Activated naive CD8-positive, alpha-beta T cell (primary cell): ENCODE measurements around the gene KLHL8.

Experiments
- H3K27ac Mint-ChIP-seq: one replicate; pipeline ENCODE4 v1.8.0; 2021; ENCODE audit warnings: mixed read lengths
- H3K27me3 Mint-ChIP-seq: one replicate; pipeline ENCODE4 v1.8.0; 2021; ENCODE audit warnings: mixed read lengths
- H3K36me3 Mint-ChIP-seq: one replicate; pipeline ENCODE4 v1.8.0; 2021; ENCODE audit warnings: mixed read lengths
- H3K4me1 Mint-ChIP-seq: one replicate; pipeline ENCODE4 v1.8.0; 2021; ENCODE audit warnings: low read depth, mixed read lengths
- H3K4me3 Mint-ChIP-seq: one replicate; pipeline ENCODE4 v1.8.0; 2021; ENCODE audit warnings: mild to moderate bottlenecking, mixed read lengths
- H3K9me3 Mint-ChIP-seq: one replicate; pipeline ENCODE4 v1.8.0; 2021; ENCODE audit warnings: low read depth, mixed read lengths

The KLHL8 gene

DNA sequence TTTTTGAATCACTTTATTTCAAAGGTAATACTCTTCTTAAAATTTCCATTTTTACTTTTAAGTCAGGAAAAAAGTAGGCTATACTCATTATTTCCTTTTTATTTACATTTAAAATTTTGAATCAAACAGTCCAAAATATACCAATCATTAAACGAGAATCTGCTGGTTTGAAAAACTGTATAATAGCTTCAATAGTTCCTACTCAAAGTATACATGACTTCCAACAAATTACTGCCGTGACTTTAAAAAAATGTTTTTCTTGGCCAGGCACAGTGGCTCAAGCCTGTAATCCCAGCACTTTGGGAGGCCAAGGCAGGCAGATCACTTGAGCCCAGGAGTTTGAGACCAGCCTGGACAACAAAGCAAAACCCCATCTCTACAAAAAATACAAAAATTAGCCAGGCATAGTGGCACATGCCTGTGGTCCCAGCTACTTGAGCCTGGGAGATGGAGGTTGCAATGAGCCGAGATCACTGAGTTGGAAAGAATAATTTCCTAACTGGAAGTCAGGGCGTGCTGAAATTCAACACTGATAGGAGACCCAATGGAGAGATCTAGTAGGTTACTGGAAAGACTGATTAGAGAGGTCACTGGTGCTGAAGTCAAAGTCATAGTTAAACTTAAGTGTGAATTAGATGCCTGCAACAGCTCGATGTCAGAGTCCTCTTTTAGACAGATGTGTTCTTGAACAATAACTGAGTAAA lies 9.0 kb downstream of the KLHL8 start:
- H3K4me1 Mint-ChIP-seq, result peaks cover 28% of the 10 kb centered on the region

DNA sequence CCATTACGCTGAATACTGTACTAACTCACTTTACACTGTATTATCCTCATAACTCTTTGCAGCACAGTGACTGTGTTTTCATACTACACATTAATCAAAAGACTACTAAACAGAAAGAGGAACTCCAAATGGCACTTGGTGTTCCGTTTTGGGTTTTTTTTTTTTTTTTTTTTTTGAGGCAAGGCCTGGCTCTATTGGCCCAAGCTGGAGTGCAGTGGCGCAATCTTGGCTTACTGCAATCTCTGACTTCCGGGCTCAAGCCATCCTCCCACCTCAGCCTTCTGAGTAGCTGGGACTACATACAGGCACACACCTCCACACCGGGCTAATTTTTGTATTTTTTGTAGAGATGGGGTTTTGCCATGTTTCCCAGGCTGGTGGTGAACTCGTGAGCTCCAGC lies 10.7 kb downstream of the KLHL8 start:
- Mint-ChIP-seq H3K4me3 (no peak overlapping the region), H3K4me1 (peaks cover 28% of the 10 kb centered on the region)

More for the DNA sequence above, 9.0 kb downstream of the KLHL8 start:
- Mint-ChIP-seq H3K27ac (no peak overlapping the region), H3K27me3 (no peaks in the 10 kb centered on the region), H3K4me3 (no peak overlapping the region), H3K36me3 (no peaks in the 10 kb centered on the region), H3K9me3 (no peaks in the 10 kb centered on the region)

DNA sequence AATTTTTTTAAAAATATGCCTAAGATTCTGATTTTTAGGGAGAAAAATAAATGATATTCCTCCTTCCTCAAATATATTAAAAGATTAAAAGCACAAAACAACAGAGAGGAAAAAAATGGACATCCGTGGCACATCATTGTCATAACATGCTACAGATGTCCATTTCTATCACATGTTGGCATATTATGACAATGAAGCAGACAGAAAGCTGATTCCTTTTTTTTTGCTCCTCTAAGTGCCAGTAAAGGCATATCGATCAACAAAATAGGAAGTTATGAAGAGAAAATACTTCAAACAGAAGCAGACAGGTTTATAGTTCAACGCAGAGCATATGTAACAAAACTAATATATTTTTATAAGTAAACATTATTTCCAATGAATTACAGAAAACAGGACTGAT lies 11.2 kb downstream of the KLHL8 start:
- H3K36me3 Mint-ChIP-seq, result peaks cover 8% of the 10 kb centered on the region
- peak overlapping the region; percentile 35 for H3K4me3 Mint-ChIP-seq
- peaks cover 31% of the 10 kb centered on the region for H3K4me1 Mint-ChIP-seq
- H3K27ac Mint-ChIP-seq, result no peak overlapping the region
- no peaks in the 10 kb centered on the region for H3K9me3 Mint-ChIP-seq
- no peaks in the 10 kb centered on the region for H3K27me3 Mint-ChIP-seq

More for the DNA sequence above, 10.7 kb downstream of the KLHL8 start:
- Mint-ChIP-seq H3K27ac (peak overlapping the region; percentile 28), H3K27me3 (no peaks in the 10 kb centered on the region), H3K9me3 (no peaks in the 10 kb centered on the region), H3K36me3 (peaks cover 4% of the 10 kb centered on the region)

DNA sequence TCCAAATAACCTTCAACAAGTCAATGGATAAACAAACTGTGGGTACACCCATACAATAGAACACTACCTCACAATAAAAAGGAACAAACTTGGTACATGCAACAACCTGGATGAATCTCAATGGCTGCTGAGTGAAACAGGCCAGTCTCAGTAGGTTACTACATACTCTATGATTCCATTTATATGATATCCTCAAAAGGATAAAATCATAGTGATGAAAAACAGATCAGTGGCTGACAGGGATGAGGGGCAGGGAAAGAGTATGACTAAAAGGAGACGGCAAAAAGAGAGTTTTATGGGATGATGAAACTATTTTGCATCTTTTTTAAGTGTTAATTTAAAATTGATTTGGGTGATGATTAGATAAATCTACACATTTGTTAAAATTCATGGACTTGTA lies 15.9 kb downstream of the KLHL8 start:
- Mint-ChIP-seq H3K27ac (no peak overlapping the region), H3K9me3 (peaks cover 5% of the 10 kb centered on the region), H3K27me3 (no peaks in the 10 kb centered on the region), H3K4me3 (no peak overlapping the region), H3K4me1 (peaks cover 19% of the 10 kb centered on the region), H3K36me3 (peaks cover 21% of the 10 kb centered on the region)

DNA sequence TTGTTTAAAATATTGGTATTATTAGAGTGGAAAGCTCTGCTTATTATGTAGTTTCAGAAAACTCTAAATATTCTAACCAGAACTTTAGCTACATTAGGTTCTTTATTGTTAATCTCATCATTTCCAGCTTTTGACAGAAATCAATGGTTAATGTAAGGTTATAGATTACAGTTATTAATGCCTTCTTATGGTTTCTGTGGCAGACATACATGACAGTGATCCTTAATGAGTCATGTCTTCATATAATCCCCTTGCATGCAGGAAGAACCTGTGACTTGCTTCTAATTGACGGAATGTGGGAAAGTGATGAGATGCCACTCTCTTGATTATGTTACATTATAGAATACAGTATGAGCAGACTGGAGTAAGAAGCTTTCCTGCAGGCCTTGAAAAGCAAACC lies 23.5 kb downstream of the KLHL8 start:
- Mint-ChIP-seq H3K27ac (no peak overlapping the region), H3K27me3 (no peaks in the 10 kb centered on the region), H3K36me3 (peaks cover 16% of the 10 kb centered on the region), H3K9me3 (no peaks in the 10 kb centered on the region), H3K4me1 (peaks cover 41% of the 10 kb centered on the region), H3K4me3 (no peak overlapping the region)

DNA sequence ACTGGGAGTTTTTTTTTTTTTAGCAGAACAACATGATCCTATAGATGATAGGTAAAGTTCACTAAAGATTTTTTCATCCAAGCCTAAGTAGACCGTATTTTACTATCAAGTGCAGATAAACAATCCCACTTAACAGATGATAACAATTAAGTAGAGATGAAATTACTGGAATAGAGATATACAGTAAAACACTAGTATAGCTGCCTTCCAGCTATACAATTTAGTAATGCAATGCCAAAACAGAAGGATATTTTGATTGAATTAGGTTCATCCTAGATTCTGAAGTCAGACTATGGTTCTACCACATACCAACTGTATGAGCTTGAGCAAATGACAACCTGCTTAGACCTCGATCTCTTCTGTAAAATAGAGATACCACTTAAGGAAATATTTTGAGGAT lies 24.3 kb downstream of the KLHL8 start:
- peaks cover 20% of the 10 kb centered on the region for H3K36me3 Mint-ChIP-seq
- no peaks in the 10 kb centered on the region for H3K27me3 Mint-ChIP-seq
- no peak overlapping the region for H3K27ac Mint-ChIP-seq

DNA sequence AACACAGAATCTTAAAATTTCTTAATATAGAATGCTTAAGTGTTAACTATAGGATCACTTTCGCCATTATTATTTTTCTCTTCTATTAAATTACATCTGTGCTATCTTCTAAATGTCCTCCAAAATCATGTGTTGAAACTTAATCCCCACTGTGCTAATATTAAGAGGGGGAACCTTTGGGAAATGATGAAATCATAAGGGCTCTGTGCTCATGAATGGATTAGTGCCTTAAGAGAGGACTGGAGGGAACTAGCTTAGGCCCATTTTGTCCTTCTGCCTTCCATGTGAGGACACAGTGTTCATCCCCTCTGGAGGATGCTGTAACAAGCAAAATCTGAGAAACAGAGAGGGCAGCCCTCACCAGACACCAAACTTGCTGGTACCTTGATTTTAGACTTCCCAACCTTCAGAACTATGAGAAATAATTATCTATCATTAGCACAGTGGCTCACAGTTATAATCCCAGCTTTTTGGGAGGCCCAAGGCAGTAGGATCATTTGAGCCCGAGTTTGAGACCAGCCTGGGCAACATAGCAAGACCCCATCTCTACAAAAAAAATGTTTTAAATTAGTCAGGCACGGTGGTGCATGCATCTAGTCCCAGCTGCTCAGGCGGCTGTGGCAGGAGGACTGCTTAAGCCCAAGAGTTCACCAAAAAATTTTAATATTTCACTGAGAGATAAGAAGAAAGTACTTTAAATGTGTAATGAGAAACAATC lies 26.3 kb downstream of the KLHL8 start:
- Mint-ChIP-seq H3K27me3 (no peaks in the 10 kb centered on the region), H3K9me3 (no peaks in the 10 kb centered on the region), H3K4me1 (peaks cover 32% of the 10 kb centered on the region), H3K36me3 (peaks cover 16% of the 10 kb centered on the region), H3K4me3 (no peak overlapping the region), H3K27ac (no peak overlapping the region)

More for the DNA sequence above, 24.3 kb downstream of the KLHL8 start:
- Mint-ChIP-seq H3K4me3 (no peak overlapping the region), H3K4me1 (peaks cover 38% of the 10 kb centered on the region), H3K9me3 (no peaks in the 10 kb centered on the region)

DNA sequence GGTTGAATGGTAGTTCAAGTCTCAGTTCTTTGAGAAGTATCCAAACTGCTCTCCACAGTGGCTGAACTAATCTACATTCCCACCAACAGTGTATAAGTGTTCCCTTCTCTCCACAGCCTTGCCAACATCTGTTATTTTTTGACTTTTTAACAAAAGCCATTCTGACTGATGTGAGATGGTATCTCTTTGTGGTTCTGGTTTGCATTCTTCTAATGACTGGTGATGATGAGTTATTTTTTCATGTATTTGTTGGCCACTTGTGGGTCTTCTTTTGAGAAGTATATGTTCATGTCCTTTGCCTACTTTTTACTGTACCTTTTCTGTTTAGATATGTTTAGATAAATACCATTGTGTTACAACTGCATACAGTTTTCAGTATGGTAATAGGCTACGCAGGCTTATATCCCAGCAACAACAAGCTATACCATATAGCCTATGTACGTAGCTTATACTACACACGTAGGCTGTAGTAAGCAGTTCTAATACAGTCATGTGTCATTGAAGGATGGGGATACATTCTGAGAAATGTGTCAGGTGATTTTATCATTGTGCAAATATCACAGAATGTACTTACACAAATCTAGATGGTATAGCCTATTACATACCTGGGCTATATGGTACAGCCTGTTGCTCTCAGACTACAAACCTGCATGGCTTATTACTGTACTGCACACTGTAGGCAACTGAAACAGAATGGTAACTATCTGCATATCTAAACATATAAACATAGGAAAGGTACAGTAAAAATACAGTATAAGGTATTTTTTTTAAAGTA lies 28.1 kb downstream of the KLHL8 start:
- H3K27me3 Mint-ChIP-seq, result no peaks in the 10 kb centered on the region
- no peak overlapping the region for H3K4me3 Mint-ChIP-seq
- no peak overlapping the region for H3K27ac Mint-ChIP-seq
- H3K9me3 Mint-ChIP-seq, result no peaks in the 10 kb centered on the region
- peaks cover 16% of the 10 kb centered on the region for H3K36me3 Mint-ChIP-seq
- H3K4me1 Mint-ChIP-seq, result peaks cover 20% of the 10 kb centered on the region

DNA sequence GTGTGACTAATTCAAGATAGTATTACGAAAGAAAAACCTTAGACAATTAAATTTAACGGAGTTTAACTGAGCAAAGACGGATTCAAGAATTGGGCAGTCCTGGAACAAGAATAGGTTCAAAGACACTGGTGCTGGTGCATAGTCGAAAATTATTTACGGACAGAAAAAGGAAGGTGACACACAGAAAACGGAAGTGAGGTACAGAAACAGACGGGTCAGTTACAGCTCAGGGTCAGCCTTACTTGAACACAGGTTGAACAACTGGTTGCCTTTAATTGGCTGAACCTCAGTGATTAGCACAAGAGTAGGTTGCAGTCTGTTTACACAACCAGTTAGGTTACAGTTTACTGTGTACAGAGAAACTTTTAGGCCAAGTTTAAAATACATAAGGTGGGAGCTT lies 31.5 kb downstream of the KLHL8 start:
- peaks cover 13% of the 10 kb centered on the region for H3K36me3 Mint-ChIP-seq
- no peaks in the 10 kb centered on the region for H3K27me3 Mint-ChIP-seq
- no peak overlapping the region for H3K27ac Mint-ChIP-seq
- H3K4me1 Mint-ChIP-seq, result peaks cover 3% of the 10 kb centered on the region
- no peaks in the 10 kb centered on the region for H3K9me3 Mint-ChIP-seq
- no peak overlapping the region for H3K4me3 Mint-ChIP-seq

DNA sequence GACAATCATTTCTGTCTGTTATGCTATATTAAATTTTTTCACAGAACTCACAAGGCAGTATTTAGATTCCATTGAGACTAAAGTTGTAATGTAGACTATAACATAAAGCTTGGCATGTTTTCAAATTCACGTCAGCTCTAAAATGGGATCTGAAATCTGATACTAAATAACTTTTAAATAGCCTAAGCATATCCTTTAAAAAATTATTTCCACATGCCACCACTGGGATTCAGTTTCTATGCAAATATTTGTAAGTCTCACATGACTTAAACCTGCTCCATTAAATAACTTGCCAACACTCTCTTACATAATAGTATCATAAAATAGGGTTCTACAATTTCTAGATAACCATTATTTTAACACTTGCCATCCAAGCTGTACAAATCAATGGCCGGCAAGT lies 32.4 kb downstream of the KLHL8 start:
- H3K4me1 Mint-ChIP-seq, result peaks cover 2% of the 10 kb centered on the region
- H3K4me3 Mint-ChIP-seq, result no peak overlapping the region
- H3K27ac Mint-ChIP-seq, result no peak overlapping the region
- H3K36me3 Mint-ChIP-seq, result peaks cover 13% of the 10 kb centered on the region
- H3K9me3 Mint-ChIP-seq, result no peaks in the 10 kb centered on the region
- no peaks in the 10 kb centered on the region for H3K27me3 Mint-ChIP-seq

DNA sequence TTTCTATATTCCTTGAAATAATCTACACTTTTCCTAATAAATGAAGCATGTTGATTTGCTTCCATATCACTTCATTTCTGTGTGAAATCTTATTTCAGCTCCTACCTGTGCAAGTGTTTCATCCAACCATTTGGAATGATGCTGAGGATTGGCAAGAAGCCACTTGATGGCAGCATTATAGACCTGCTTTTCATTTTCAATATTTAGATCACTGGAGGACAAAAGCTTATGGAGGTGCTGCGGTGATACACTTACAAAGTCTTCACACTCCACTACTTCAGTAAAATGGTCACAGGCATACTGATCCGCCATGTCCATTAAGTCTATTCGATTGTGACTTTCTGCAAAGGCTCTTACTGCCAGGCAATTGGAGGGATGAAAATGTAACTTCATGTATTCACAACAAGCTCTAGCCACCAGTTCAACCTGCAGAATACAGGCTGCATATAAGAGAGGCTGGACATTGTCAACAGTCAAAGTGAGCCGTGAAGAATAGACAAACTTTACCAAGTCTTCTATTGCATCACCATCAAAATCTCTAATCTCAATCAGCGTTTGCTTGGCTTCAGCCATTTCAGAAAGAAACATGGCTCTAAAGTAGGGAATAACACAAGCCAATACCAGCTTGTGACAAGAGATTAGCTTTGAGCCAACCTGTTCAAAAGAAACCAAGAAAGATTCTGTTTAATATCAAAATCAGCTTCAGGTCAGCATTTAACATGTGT lies 35.1 kb downstream of the KLHL8 start:
- no peaks in the 10 kb centered on the region for H3K27me3 Mint-ChIP-seq
- H3K9me3 Mint-ChIP-seq, result no peaks in the 10 kb centered on the region
- peaks cover 7% of the 10 kb centered on the region for H3K36me3 Mint-ChIP-seq
- H3K27ac Mint-ChIP-seq, result no peak overlapping the region
- H3K4me3 Mint-ChIP-seq, result no peak overlapping the region
- no peaks in the 10 kb centered on the region for H3K4me1 Mint-ChIP-seq

DNA sequence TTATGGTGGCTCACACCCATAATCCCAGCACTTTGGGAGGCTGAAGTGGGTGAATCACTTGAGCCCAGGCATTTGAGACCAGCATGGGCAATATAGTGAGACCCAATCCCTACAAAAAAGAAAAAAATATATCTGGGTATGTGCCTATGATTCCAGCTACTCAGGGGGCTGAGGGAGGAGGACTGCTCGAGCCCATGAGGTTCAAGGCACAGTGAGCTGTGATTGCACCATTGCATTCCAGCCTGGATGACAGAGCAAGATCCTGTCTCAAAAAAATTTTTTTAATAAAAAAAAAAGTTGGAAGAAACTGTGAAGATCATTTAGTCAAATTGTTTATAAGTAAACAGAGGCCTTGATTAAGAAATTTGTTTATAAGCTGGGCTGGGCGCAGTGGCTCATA lies 39.7 kb downstream of the KLHL8 start:
- no peaks in the 10 kb centered on the region for H3K27me3 Mint-ChIP-seq
- peaks cover 19% of the 10 kb centered on the region for H3K36me3 Mint-ChIP-seq
- H3K4me3 Mint-ChIP-seq, result no peak overlapping the region
- H3K27ac Mint-ChIP-seq, result no peak overlapping the region
- peaks cover 2% of the 10 kb centered on the region for H3K4me1 Mint-ChIP-seq
- no peaks in the 10 kb centered on the region for H3K9me3 Mint-ChIP-seq

DNA sequence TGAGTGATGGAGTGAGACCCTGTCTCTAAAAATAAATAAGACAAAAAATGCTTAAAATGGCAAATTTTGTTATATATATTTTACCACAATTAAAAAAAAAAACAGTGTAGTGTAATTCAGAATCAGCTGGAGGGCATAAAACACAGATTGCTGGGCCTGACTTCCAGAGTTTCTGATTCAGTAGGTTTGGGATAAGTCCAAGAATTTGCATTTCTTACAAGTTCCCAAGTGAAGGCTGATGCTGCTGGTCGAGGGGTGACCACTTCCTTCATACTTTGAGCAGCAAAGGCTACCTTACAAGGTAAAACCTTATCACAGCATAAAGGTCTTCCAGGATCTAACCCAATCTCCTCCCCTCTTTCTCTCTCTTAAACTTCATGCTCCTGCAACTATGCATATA lies 40.7 kb downstream of the KLHL8 start:
- Mint-ChIP-seq H3K9me3 (no peaks in the 10 kb centered on the region), H3K36me3 (peaks cover 23% of the 10 kb centered on the region), H3K27ac (no peak overlapping the region), H3K4me1 (peaks cover 2% of the 10 kb centered on the region), H3K27me3 (no peaks in the 10 kb centered on the region), H3K4me3 (no peak overlapping the region)

DNA sequence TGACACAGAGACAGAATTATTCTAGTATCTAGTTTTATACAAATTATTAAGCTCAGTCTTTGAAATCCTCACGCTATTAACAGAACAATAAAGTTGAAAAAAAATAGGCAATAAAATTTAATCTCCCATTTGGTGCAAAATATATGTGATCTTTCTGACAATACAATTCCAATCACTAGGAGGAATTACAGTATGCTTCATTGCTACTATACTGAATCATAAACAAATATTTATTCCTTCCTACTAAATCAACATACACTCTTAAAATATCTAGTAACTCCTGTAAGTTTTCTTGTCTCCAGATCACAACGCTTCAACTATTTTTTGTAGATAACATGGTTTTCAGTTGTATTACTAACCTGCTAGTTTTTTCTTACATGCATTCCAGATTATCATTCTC lies 45.7 kb downstream of the KLHL8 start:
- H3K27ac Mint-ChIP-seq, result no peak overlapping the region
- peaks cover 26% of the 10 kb centered on the region for H3K36me3 Mint-ChIP-seq
- H3K9me3 Mint-ChIP-seq, result no peaks in the 10 kb centered on the region
- no peaks in the 10 kb centered on the region for H3K27me3 Mint-ChIP-seq
- H3K4me3 Mint-ChIP-seq, result no peak overlapping the region
- no peaks in the 10 kb centered on the region for H3K4me1 Mint-ChIP-seq

DNA sequence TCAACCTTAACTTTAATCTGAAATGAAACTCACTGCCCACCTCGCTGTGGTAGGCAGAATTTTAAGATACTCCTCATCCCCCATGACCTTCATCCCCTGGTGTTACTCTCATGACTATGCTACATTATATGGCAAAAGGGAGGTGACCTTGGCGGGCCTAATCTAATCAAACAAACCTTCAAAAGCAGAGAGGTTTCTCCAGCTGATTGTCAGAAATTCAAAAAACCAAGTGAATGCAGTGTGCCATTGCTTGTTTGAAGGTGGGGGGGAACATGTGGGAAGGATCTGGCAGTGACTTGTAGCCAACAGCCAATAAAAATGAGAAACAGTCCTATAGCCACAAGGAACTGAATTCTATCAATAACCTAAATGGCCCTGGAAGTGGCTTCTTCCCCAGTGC lies 48.5 kb downstream of the KLHL8 start:
- Mint-ChIP-seq H3K4me1 (no peaks in the 10 kb centered on the region), H3K27ac (no peak overlapping the region), H3K9me3 (no peaks in the 10 kb centered on the region), H3K4me3 (no peak overlapping the region), H3K36me3 (peaks cover 18% of the 10 kb centered on the region), H3K27me3 (no peaks in the 10 kb centered on the region)
